ENCODE measurements around the gene GANC.

DNA sequence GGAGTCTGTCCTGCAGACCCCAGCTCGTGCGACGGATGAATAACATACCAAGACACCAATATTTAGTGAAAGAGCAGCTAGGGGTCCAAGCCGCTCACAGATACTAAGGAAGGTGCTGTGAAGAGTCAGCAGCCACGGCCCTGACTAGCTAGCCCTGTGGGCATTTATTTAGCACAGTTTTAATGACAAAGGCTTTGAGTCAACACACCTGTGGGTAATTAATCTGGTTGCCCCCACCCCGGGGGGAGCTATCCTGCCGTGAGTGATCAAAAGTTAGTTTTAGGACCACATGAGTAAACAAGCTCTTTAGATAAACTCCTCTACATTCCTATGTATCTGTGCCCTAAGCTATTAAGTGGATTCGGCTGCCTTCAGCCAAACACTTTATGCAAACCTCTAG lies 105.0 kb downstream of the GANC start:
- TF ChIP-seq POLR2AphosphoS5 (IDR thresholded peaks at IDR 0.05) (no peak), POLR2A (IDR thresholded peaks at IDR 0.05) (no peak)
- TF ChIP-seq, protein P1, sequence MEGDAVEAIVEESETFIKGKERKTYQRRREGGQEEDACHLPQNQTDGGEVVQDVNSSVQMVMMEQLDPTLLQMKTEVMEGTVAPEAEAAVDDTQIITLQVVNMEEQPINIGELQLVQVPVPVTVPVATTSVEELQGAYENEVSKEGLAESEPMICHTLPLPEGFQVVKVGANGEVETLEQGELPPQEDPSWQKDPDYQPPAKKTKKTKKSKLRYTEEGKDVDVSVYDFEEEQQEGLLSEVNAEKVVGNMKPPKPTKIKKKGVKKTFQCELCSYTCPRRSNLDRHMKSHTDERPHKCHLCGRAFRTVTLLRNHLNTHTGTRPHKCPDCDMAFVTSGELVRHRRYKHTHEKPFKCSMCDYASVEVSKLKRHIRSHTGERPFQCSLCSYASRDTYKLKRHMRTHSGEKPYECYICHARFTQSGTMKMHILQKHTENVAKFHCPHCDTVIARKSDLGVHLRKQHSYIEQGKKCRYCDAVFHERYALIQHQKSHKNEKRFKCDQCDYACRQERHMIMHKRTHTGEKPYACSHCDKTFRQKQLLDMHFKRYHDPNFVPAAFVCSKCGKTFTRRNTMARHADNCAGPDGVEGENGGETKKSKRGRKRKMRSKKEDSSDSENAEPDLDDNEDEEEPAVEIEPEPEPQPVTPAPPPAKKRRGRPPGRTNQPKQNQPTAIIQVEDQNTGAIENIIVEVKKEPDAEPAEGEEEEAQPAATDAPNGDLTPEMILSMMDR (IDR thresholded peaks at IDR 0.05 in 8 of 11, conservative IDR thresholded peaks at IDR 0.05 in 3 of 11), result no peak
